Lower leg skin (tissue), 3 donors: Measurements from ENCODE around the gene TFF2.

Experiments
- POLR2A ChIP-seq, 2 donors: fragments of 450-650 bp; IDR thresholded peaks; one replicate each; pipeline ENCODE4 v1.6.1; 2016 to 2017; ENCODE audit warnings: antibody characterized with exemption in 2 of 2, mild to moderate bottlenecking in 1 of 2, moderate library complexity in 1 of 2
- TF ChIP-seq, protein P1 (sequence below), 3 donors: fragments of 450-650 bp; IDR thresholded peaks; one replicate each; pipeline ENCODE4 v1.5.1; 2016; ENCODE audit warnings: antibody characterized with exemption in 3 of 3, mild to moderate bottlenecking in 3 of 3, moderate library complexity in 2 of 3

DNA sequence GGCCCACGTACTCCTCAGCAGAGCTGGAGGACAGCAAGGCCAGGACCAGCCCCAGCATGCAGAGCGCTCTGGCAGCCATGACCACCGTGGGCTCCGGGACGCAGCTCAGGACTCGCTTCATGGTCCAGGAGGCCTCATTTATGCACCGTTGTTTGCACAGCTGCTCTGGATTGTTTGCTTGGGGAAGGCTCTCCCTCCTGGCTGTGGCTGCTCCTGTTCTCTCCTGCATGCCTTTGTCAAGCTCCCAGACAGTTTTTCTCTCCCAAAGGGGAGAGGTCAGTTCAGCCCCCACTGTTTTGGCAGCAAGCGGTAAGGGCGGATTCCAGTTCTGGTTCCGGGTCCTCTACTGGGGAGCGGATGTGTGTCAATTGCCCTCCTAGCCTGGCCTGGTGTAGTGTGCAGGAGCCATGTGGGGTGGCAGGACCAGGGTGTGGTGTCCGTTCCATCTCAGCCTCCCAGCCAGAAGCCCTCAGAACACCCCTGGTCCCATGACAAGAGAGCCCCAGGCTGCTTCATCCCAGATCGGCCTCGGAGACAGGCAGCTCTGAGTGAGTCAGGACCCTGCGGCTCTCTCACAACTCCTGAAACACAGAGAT lies 35.4 kb downstream of the TFF2 start, which contains the start of gene TFF3:
- TF ChIP-seq, protein P1, sequence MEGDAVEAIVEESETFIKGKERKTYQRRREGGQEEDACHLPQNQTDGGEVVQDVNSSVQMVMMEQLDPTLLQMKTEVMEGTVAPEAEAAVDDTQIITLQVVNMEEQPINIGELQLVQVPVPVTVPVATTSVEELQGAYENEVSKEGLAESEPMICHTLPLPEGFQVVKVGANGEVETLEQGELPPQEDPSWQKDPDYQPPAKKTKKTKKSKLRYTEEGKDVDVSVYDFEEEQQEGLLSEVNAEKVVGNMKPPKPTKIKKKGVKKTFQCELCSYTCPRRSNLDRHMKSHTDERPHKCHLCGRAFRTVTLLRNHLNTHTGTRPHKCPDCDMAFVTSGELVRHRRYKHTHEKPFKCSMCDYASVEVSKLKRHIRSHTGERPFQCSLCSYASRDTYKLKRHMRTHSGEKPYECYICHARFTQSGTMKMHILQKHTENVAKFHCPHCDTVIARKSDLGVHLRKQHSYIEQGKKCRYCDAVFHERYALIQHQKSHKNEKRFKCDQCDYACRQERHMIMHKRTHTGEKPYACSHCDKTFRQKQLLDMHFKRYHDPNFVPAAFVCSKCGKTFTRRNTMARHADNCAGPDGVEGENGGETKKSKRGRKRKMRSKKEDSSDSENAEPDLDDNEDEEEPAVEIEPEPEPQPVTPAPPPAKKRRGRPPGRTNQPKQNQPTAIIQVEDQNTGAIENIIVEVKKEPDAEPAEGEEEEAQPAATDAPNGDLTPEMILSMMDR (IDR thresholded peaks at IDR 0.05), result no peak
- no peak for TF ChIP-seq POLR2A (IDR thresholded peaks at IDR 0.05)
